Astrocyte of the spinal cord (primary cell): ENCODE measurements around the gene VPS8.

Experiments used
- DNase-seq: peaks from one replicate; pipeline ENCODE4 v3.0.0; 2011; ENCODE audit warnings: low read depth, low spot score
- H3K4me3 ChIP-seq: 2 replicates; pipeline ENCODE4 v1.5.1; 2011; ENCODE audit warnings: low read depth, mild to moderate bottlenecking, low read length, moderate library complexity
- CTCF ChIP-seq: IDR thresholded peaks from 2 replicates; pipeline ENCODE4 v1.5.1; 2012; ENCODE audit warnings: low read depth, mild to moderate bottlenecking, low read length, inconsistent platforms
- in situ Hi-C: cut with HindIII; loops from 2 replicates; pipeline ENCODE4 v1.10.0; 2017; ENCODE audit warnings: low sequenced_read_pairs

The VPS8 gene

GRCh38 chr3:184811999-184812661, at the start of gene VPS8:
Gene VPS8 (plus strand): TSS chr3:184812166. CDS start chr3:184824633, 12,467 bp downstream.
- peak within 1 kb of the TSS; percentile 83 for H3K4me3 ChIP-seq
- in situ Hi-C loops: no loop called here
- DNase-seq: peak; percentile 95
- peak; percentile 54 for TF ChIP-seq CTCF

- TF ChIP-seq CTCF: no peak
- in situ Hi-C loops: no loop called here
- DNase-seq: no peak
- no peak overlapping the region for H3K4me3 ChIP-seq
These were observed 47.8 kb upstream of the VPS8 start for GRCh38 chr3:184764191-184764590.

GRCh38 chr3:184765047-184765729, 46.8 kb upstream of the VPS8 start:
- no peak overlapping the region for H3K4me3 ChIP-seq
- TF ChIP-seq CTCF: no peak
- DNase-seq: no peak
- in situ Hi-C loops: no loop called here

GRCh38 chr3:184765730-184766074, 46.3 kb upstream of the VPS8 start:
- in situ Hi-C loops: no loop called here
- H3K4me3 ChIP-seq: no peak overlapping the region
- no peak for DNase-seq
- TF ChIP-seq CTCF: no peak

GRCh38 chr3:184766555-184767261, 45.3 kb upstream of the VPS8 start:
- TF ChIP-seq CTCF: no peak
- in situ Hi-C loops: no loop called here
- H3K4me3 ChIP-seq: no peak overlapping the region
- DNase-seq: no peak

- in situ Hi-C loops: no loop called here
- no peak for DNase-seq
- H3K4me3 ChIP-seq: no peak overlapping the region
- no peak for TF ChIP-seq CTCF
These were observed 44.6 kb upstream of the VPS8 start for GRCh38 chr3:184767377-184767776.
